GM18507 (cell line): Measurements from ENCODE around the gene AQP12B.

ENCODE experiments used
- DNase-seq: peaks from one replicate; pipeline ENCODE4 v3.0.0; 2011; ENCODE audit warnings: low read depth; ENCODE audit not compliant: insufficient read length; ENCODE audit errors: extremely low spot score
- FAIRE-seq: peaks from 2 replicates; lab custom pipeline; 2011; peaks lifted over from hg19 to GRCh38; lab: Jason Lieb, UNC

Gene AQP12B

DNA sequence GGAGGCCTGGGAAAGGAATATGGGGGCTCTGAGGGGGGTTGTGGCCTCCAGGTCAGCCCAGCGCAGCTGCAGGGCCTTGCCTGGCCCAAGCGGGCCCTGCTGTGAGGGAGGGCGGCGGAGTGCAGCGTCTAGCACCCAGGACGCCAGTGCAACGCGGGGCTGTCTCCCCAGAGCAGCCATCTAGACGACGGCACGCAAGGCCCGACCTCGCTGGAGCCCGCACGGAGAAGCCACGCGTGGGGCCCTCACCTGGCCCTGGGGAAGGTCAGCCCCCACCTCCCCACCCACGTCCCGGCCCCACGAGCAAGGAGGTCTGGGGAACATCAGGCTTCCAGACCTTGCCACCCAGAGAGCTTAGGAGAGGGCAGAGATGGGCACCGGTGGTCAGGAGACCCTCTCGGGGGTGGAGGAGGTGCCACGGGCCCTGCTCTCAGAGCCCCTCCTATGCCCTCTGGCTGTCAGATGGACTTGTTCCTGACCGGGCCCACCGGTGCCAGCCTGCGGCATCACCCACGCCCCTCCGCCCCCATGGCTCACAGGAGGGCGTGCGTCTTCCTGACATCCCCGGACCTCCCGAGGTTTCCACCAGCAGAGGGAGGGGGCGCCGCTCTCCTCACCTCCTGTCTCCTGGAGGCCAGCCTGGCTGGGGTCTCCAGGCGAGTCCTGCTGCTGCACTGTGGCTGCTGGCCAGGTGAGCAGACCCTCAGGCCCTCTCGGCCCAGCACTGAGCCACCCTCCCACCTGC lies 40.5 kb downstream of the AQP12B start:
- no peak for DNase-seq
- FAIRE-seq, result no peak

DNA sequence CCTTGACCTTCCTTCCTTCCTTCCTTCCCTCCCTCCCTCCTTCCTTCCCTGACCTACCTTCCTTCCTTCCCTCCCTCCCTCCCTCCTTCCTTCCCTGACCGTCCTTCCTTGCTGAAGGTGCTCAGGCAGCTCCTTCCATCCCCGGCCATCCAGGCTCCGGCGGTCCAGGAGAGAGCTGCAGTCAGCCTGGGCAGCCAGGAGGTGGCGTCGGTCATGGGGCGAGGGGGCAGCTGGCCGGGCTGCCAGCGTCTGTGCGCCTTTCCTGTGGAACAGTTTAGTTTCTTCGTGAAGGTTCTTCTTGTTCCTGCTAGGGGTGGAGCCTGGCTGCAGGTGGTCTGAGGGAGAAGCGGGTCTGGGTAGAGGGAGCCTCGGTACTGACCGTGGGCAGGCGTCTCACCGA lies 41.7 kb downstream of the AQP12B start:
- FAIRE-seq, result no peak
- DNase-seq, result no peak

DNA sequence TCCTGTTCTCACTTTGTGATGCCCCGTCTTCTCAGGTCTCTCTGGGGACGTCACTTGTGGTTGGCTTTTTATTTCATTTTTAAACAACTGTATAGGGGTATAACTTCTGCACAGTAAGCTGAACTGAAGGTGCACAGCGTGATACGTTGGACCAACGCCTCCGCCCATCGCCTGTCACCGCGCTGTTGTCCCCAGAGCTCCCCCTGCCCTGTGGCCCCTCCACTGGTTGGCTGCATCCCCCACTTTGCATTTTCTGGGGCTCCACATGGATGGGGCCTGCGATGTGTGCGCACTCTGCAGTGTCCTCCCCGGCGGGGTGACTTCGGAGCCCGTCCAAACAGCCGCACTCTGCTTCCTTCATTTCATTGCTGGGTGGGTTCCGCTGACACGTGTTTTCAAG lies 43.1 kb downstream of the AQP12B start:
- DNase-seq (no peak), FAIRE-seq (no peak)

DNA sequence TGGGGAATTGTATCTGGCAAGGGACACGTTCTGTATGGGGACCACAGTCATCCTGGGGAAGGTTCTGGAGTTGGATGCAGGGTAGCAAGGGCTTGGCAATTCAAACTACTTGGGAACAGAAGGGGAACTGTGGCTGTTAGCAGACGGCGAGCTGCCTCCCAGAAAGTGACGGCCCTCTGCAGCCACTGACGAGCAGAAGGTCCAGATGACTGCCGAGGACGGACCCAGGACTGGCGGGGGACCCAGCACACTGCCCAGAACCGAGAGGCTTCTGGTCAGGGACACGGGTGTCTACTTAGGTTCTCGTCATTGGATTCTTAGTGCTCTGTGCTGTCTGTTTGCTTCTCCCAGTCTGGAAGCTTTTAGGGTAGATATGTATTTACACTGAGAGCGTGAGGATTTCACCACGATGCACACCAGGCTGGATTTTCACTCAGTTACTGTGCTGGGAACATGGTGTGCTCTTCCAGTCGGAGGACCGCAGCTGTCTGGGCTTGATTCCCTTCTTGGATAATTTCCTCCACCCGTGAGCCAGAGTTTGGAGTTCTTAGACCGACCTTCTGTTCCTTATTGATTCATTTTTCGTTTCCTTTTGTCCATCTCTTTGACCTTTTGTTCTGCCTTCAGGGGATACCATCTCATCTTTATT lies 44.0 kb downstream of the AQP12B start:
- FAIRE-seq, result no peak
- no peak for DNase-seq

DNA sequence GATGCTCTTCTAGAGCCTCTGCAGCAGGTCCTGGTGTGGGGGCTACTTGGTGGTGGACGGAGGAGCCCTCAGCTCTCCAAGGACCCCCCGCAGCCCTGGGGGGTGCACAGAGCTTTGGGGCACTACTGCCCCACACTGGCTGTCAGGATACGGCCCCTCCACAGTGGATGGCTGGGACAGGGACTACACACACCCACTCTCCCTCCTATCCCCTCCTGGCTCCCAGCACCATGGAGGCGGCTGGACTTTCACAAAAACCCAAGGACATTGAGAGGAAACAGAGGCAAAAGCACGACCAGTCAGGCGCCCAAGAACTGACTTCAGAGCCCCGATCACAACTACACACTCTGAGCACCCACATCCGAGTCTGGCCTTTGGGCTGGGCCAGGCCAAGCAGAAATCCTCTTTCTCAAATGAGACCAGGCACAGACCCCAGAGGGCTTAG lies 44.8 kb downstream of the AQP12B start:
- FAIRE-seq (no peak), DNase-seq (no peak)

DNA sequence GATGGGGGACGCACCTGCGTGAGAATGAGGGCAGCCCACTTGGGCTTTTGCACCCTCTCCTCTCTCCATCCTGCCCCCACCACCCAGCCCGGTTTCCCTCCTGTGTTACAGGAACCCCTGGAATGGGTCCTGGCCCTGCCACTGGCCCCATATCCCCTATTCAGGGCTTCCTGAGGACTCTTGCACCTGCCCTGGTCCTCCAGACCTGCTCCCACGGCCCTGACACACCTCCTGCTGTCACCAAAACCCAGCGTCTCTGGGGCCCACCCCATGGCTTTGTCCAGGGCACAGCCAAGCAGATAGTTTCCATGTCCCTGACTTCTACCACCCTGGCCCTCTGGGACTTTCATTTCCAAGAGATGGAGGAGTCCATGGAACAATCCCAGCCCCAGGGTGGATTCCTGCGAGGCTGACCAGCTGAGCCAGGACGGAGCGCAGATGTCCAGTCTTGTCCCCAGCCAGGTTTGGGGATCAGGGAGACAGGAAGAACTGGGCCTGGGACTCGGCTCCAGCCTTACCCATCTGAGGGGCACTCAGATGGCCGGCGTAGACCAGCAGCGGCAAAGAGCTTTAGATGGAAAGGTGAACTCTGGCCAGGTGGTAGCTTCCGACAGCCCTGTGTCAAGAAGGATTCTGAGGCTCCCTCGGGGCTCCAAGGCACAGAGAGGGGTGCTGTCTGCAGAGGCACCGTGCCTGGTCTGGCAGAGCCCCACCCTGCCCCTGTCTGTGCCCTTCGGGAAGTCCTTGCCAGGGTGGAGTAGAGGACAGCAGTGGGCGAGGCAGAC lies 45.4 kb downstream of the AQP12B start:
- FAIRE-seq, result no peak
- DNase-seq, result no peak

DNA sequence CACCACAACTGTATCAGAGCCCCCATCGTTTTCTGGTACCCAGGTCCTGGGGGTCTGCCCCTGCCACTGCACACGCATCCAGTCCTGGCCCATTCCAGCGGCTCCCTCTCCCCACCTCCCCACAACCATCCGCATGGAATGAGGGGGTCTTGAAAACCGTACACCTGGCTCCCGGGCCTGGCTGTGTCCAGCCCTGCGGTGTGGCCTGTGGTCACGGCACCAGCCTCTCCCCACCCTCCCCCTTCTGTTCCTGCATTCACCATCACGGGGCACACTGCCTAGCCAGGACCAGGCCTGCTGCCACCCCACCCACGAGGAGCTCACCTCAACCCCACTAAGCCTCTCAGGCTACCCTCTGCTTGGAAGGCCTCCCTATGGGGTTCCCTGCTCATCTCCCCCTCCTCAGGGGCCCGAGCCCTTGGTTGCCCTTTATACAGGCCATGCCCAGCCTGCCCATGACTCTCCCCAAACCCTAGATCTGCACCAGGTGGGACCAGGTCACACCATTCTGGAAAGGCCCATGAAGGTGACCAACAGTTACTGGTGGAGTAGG lies 46.0 kb downstream of the AQP12B start:
- FAIRE-seq (no peak), DNase-seq (no peak)

DNA sequence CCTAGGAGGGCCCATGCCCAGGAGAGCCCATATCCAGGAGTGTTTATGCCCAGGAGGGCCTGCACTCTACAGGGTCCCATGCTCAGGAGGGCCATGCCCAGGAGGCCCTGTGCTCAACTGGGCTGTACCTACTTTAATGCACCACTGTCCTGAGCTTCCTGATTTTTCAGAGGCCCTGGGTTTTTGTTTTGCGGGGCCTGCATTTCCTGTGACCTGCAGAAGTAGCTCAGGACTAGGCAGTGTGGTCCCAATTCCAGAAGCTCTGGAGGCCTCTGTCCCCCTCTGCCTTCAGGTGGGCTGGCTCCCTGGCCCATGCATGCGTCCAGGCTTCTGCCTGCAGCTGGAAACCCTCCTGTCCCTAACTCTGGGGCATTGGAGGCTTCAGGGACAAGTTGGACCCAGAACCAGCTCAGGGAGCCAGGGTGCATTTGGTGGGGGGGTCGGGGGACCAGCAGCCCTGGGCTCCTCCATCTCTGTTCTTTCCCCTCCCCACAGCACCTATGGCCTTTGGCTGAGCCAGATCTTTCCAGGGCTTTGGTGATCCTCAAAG lies 46.6 kb downstream of the AQP12B start:
- FAIRE-seq, result no peak
- DNase-seq, result no peak

DNA sequence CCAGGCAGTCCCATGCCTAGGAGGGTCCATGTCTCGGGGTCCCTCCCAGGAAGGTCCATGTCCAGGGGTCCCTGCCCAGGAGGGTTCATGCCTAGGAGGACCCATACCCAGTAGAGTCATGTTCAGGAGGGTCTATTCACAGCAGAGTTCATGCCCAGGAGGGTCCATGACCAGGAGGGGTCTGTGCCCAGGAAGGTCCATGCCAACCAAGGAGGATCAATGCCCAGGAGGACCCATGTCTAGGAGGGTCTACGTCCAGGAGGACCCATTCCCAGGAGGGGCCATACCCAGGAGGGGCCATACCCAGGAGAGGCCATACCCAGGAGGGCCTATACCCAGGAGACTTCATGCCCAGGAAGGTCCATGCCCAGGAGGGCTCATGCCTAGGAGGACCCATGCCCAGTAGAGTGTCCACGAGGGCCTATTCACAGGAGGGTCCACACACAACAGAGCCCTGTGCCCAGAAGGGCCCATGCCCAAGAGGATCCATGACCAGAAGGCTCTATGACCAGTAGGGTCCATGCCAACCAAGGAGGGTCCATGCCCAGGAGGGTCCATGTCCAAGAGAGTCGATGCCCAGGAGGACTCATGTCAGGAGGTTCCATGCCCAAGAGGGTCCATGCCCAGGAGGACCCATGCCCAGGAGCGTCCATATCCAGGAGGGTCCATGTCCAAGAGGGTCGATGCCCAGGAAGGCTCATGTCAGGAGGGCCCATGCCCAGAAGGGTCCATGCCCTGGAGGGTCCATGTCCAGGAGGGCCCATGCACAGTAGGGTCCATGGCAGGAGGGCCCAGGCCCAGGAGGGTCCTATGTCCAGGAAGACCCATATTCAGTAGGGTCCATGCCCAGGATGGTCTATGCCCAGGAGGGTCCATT lies 47.3 kb downstream of the AQP12B start:
- no peak for DNase-seq
- FAIRE-seq, result no peak

DNA sequence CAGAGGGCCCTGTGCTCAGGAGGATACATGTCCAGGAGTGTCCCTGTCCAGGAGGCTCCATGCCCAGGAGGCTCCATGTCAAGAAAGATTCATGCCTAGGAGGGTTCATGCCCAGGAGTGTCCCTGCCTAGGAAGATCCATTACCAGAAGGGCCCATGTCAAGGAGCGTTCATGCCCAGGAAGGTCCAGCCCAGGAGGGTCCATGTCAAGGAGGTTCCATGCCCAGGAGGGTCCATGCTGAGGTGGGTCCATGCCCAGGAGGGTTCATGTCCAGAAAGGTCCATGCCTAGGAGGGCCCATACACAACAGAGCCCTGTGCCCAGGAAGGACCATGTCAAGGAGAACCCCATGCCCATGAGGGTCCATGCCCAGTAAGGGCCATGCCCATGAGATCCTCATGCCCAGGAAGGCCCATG lies 50.4 kb downstream of the AQP12B start:
- FAIRE-seq (no peak), DNase-seq (no peak)

DNA sequence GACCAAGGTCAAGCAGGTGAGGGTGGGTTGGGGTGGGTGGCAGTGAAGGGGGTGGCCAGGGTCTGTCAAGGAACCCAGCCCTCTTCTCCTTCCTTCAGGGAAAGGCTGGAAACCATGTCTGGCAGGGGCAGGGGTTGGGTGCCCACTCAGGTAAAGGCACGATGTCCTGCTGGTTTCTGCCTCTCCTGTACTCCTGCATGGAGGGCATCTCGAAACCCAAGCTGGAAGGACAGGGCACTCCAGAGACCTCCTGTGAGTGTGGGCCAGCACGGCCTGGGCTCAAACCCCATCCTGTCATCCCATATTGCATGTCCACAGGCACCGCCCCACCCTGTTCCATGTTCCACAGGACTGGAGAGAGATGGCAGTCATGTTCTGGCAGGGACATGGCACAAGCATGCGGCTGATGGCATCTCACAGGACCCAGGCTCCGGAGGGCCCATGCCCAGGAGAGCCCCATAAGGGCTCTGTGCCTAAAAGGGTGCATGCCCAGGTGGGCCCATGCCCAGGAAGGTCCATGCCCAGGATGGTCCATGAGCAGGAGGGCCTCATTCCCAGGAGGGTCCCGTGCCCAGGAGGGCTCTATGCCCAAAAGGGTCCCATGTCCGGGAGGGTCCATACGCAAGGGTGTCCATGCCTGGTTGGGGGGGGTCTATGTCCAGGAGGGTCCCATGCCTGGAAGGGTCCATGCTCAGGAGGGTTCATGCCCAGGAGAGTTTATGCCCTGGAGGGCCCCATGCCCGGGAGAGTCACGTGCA lies 51.0 kb downstream of the AQP12B start:
- DNase-seq (no peak), FAIRE-seq (no peak)

DNA sequence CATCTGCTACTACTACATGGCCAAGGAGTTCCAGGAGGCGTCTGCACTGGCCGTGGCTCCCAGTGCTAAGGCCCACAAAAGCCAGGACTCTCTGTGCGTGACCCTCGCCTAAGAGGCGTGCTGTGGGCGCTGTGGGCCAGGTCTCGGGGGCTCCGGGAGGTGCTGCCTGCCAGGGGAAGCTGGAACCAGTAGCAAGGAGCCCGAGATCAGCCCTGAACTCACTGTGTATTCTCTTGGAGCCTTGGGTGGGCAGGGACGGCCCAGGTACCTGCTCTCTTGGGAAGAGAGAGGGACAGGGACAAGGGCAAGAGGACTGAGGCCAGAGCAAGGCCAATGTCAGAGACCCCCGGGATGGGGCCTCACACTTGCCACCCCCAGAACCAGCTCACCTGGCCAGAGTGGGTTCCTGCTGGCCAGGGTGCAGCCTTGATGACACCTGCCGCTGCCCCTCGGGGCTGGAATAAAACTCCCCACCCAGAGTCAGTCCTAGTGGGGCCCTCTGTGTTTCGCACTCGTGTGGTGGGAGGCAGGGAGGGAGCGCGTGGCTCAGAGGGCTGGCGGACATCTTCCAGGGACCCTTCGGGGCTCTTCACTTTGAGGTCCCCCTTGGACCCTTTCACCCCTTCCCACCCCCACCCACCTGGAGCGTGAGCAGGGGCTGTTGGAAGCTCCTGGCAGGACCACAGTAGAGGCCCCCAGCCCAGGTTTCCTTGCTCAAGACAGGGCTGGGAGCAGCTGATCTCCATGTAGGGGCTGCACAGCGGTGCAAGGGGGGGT lies 51.7 kb downstream of the AQP12B start:
- DNase-seq (no peak), FAIRE-seq (no peak)

DNA sequence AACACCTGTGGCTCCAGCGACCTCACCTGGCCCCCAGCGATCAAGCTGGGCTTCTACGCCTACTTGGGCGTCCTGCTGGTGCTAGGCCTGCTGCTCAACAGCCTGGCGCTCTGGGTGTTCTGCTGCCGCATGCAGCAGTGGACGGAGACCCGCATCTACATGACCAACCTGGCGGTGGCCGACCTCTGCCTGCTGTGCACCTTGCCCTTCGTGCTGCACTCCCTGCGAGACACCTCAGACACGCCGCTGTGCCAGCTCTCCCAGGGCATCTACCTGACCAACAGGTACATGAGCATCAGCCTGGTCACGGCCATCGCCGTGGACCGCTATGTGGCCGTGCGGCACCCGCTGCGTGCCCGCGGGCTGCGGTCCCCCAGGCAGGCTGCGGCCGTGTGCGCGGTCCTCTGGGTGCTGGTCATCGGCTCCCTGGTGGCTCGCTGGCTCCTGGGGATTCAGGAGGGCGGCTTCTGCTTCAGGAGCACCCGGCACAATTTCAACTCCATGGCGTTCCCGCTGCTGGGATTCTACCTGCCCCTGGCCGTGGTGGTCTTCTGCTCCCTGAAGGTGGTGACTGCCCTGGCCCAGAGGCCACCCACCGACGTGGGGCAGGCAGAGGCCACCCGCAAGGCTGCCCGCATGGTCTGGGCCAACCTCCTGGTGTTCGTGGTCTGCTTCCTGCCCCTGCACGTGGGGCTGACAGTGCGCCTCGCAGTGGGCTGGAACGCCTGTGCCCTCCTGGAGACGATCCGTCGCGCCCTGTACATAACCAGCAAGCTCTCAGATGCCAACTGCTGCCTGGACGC lies 52.5 kb downstream of the AQP12B start:
- FAIRE-seq (no peak), DNase-seq (no peak)

DNA sequence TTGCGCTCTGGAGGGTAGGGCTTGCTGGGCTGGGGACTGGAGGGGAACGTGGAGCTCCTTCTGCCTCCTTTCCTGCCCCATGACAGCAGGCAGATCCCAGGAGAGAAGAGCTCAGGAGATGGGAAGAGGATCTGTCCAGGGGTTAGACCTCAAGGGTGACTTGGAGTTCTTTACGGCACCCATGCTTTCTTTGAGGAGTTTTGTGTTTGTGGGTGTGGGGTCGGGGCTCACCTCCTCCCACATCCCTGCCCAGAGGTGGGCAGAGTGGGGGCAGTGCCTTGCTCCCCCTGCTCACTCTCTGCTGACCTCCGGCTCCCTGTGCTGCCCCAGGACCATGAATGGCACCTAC lies 53.1 kb downstream of the AQP12B start:
- no peak for FAIRE-seq
- no peak for DNase-seq

DNA sequence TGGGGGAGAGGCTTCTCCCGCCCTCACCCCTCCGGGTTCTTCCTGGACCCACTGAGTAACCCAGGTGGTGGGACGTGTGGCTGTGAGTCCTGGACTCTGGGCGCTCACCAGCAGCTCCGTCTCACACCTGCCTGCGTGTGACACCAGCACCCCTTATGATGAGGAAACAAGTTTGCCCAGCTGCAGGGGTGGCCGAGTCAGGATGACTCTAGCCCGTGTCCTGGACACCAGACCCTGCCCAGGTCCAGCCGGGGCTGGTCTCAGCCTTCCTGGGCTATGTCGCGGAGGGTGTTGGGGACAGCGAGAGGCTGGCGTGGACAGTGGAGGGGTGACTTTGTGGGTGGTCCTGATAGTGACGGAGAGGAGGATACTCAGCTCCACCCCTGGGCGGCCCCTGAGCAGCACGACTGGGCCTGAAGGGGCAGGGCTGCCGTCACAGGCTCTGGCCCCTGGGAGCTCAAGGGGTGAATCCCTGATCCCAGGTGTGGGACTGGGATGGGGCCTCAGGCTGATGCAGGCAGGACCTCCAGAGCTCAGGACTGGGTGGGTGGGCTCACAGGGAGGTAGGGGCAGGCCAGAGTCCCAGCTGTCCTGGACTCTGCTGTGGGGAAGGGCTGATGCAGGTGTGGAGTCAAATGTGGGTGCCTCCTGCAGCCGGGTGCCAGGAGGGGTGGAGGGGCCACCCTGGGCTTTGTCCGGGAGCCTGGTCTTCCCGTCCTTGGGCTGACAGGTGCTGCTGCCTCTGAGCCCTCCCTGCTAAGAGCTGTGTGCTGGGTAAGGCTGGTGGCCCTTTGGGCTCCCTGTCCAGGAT lies 53.7 kb downstream of the AQP12B start:
- FAIRE-seq (no peak), DNase-seq (no peak)

DNA sequence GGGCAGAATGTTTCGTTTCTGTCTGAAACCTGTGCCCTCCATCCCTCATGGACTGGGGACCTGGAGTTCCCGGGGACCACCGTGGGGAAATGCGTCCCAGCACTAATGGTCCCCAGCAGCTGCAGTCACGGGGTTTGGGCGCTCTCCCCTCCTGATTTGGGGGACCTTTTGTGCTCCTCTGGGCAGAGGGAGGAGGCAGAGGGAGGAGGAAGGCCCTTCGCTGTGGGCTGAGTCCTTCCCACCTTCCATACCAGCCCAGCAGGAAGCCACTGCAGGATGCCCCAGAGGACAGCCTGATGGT lies 54.2 kb downstream of the AQP12B start:
- FAIRE-seq (no peak), DNase-seq (no peak)
